ENCODE measurements around the gene NUP93. TPM values are rescaled to one million over a fixed set of nuclear protein-coding genes. Genes with fewer than 3 reads are reported as not detected.

Gene NUP93
- total RNA-seq, 1 donor from 2014 or later = 111 TPM

GRCh38 chr16:56758930-56759329 is 29.0 kb downstream of the NUP93 start:
- Mint-ChIP-seq H3K27me3 (no peaks in the 10 kb centered on the region), H3K4me1 (no peaks in the 10 kb centered on the region), H3K36me3 (ENCODE audit: low read depth) (peaks cover 59% of the 10 kb centered on the region), H3K27ac (no peak overlapping the region), H3K4me3 (no peak overlapping the region), H3K9me3 (peaks cover 7% of the 10 kb centered on the region)
- intact Hi-C loops (cut with micrococcal nuclease) = no loop called here
- no peak for TF ChIP-seq CTCF (IDR thresholded peaks at IDR 0.05)
- no peak for DNase-seq
- ATAC-seq (ENCODE audit: low read depth) = no peak
- POLR2A ChIA-PET = no interaction called here
- CTCF ChIA-PET = no interaction called here

GRCh38 chr16:56763291-56763916 is 33.5 kb downstream of the NUP93 start:
- no peak for ATAC-seq (ENCODE audit: low read depth)
- Mint-ChIP-seq H3K4me3 (no peak overlapping the region), H3K4me1 (no peaks in the 10 kb centered on the region), H3K27ac (no peak overlapping the region), H3K36me3 (ENCODE audit: low read depth) (peaks cover 56% of the 10 kb centered on the region), H3K27me3 (no peaks in the 10 kb centered on the region), H3K9me3 (no peaks in the 10 kb centered on the region)
- TF ChIP-seq CTCF (IDR thresholded peaks at IDR 0.05) = no peak
- POLR2A ChIA-PET = no interaction called here
- intact Hi-C loops (cut with micrococcal nuclease) = no loop called here
- no peak for DNase-seq
- CTCF ChIA-PET = no interaction called here

- Mint-ChIP-seq H3K4me1 (no peaks in the 10 kb centered on the region), H3K9me3 (no peaks in the 10 kb centered on the region), H3K36me3 (ENCODE audit: low read depth) (peaks cover 44% of the 10 kb centered on the region), H3K27ac (no peak overlapping the region), H3K4me3 (no peak overlapping the region), H3K27me3 (no peaks in the 10 kb centered on the region)
- intact Hi-C loops (cut with micrococcal nuclease) = no loop called here
- ChIA-PET CTCF (no interaction called here), POLR2A (no interaction called here)
- TF ChIP-seq CTCF (IDR thresholded peaks at IDR 0.05) = no peak
- ATAC-seq (ENCODE audit: low read depth) (no peak), DNase-seq (no peak)
Observed at GRCh38 chr16:56764835-56765234, 34.9 kb downstream of the NUP93 start.

GRCh38 chr16:56765949-56766348 is 36.0 kb downstream of the NUP93 start:
- DNase-seq (no peak), ATAC-seq (ENCODE audit: low read depth) (no peak)
- CTCF ChIA-PET = no interaction called here
- H3K9me3 Mint-ChIP-seq = no peaks in the 10 kb centered on the region
- H3K36me3 Mint-ChIP-seq (ENCODE audit: low read depth) = peaks cover 35% of the 10 kb centered on the region
- peaks cover 1% of the 10 kb centered on the region for H3K4me1 Mint-ChIP-seq
- no peaks in the 10 kb centered on the region for H3K27me3 Mint-ChIP-seq
- H3K27ac Mint-ChIP-seq = no peak overlapping the region
- intact Hi-C loops (cut with micrococcal nuclease) = no loop called here
- POLR2A ChIA-PET = no interaction called here
- no peak overlapping the region for H3K4me3 Mint-ChIP-seq
- TF ChIP-seq CTCF (IDR thresholded peaks at IDR 0.05) = no peak

- Mint-ChIP-seq H3K27ac (no peak overlapping the region), H3K4me1 (peaks cover 10% of the 10 kb centered on the region), H3K4me3 (no peak overlapping the region), H3K27me3 (no peaks in the 10 kb centered on the region), H3K9me3 (no peaks in the 10 kb centered on the region), H3K36me3 (ENCODE audit: low read depth) (peaks cover 28% of the 10 kb centered on the region)
- ATAC-seq (ENCODE audit: low read depth) (no peak), DNase-seq (no peak)
- ChIA-PET CTCF (no interaction called here), POLR2A (no interaction called here)
- TF ChIP-seq CTCF (IDR thresholded peaks at IDR 0.05) = no peak
- intact Hi-C loops (cut with micrococcal nuclease) = no loop called here
Observed at GRCh38 chr16:56767024-56767423, 37.1 kb downstream of the NUP93 start.
